Measurements from ENCODE around the gene ZNF330.

ZNF330 gene

DNA sequence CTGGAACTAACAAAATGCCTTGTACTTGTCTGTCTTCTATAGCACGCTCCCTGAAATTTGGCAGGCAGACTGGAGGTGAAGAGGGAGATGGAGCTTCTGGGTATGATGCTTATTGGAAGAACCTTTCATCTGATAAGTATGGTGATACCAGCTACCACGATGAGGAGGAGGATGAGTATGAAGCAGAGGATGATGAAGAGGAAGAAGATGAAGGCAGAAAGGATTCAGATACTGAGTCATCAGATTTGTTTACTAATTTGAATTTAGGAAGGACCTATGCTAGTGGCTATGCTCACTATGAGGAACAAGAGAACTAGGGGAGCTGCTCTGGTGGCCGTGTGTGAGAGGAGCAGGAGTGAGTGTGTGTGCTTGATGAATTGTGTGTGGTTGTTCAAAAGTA lies 13.0 kb downstream of the ZNF330 start:
- DNase-seq (ENCODE audit: low read depth) = no peak

DNA sequence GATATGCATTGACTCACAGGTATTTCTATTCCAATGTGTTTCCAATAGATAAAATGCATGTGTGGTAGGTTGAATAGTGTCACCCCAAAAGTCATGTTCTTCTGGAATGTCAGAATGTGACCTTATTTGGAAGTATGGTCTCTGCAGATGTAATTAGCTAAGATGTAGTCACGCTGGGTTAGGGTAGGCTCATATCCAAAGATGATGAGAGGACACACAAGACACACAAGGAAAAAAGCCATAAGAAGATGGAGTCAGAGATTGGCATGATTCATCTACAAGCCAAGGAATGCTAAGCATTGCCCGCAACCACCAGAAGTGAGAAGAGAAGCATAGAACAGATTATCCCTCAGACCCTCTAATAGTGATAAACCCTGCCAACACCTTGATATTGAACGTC lies 17.5 kb downstream of the ZNF330 start:
- no peak for DNase-seq (ENCODE audit: low read depth)

DNA sequence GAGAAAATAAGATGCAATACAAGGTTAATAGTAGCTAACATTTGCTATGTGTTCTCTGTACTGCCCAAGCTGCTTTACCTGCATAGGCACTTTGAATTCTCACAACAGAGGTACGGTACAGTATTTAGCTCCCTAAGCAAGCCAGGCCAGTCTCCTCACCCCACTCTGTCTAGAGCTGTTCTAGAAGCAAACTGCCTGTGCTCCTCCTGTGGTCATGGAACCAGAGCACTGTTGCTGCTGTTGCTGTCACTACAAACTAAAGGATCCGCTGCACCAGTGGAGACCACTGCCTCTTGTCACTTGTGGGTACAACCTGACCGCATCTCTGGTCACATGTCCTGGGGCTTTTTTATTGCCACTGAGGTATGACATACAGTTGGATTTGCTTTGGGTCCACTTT lies 19.6 kb downstream of the ZNF330 start:
- no peak for DNase-seq (ENCODE audit: low read depth)

DNA sequence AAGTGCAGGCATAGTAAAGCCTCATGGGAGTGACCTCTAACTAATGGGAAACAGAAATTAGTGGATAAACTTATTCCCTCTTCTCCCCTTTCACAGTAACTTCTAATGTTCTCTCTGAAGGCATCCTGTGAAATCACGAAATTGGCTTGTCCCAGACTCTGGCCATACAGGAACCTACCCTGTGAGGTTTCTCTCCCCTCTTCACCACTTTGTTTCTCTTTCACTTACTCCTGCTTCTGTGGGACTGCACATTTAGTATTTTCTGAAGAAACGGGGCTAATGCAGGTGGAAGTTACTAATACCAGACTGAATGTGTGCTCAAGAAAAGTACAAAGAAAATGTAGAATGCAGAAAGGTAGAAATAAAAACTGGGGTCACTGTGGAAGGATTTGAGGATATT lies 20.0 kb downstream of the ZNF330 start:
- no peak for DNase-seq (ENCODE audit: low read depth)

DNA sequence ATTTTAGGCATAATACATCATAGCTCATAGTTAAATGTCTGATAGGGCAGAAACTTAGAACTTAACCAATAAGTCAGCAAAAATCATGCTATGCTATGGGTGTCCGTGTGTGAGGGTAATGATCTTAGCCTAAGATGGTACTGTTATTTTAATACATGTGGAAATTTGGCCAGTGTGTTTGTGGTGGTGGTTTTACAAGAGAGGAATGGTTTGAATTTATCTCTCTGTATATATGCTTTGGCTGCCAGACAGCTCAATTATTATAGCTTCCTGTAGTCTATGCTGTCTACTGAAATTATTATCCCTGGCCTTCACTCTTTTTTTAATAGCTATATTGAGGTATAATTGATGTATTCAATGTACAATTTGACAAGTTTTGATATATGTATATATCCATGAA lies 21.3 kb downstream of the ZNF330 start:
- DNase-seq (ENCODE audit: low read depth) = no peak

DNA sequence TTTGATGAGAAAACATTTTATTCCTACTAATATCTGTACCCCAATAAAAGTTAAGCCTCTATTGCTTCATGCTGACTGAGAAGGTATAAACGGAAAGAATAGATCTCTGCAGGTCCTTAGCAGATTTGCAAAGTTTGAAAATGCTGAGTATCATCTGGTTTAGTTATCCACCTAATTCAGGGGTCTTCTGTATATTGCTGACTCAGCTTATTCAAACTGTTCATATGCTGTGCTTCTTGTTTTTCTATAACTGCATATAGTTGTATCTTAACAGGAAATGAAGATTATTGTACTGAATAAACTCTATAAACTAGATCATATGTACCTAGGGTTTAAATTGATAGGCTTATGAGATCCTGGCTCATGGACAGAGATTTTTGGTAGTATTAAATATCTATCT lies 23.7 kb downstream of the ZNF330 start:
- no peak for DNase-seq (ENCODE audit: low read depth)

DNA sequence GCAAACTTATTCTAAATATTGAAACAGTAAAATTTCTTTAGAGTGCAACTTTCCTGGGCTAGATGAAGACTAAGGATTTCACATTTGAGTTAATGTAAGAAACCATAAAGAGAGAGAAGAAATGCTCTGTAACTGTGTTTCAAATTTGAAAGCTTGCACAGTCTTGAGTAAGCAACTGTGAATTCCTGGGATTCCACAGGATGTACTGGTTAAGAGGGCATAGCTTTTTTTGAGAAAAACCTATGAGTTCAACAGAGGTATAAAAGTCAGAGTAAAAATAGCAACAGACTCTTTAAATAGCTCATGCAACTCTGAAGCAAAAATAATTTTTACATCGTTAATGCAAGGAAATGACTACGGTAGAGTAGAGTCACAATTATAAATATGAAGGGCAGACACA lies 25.5 kb downstream of the ZNF330 start:
- DNase-seq (ENCODE audit: low read depth) = no peak

DNA sequence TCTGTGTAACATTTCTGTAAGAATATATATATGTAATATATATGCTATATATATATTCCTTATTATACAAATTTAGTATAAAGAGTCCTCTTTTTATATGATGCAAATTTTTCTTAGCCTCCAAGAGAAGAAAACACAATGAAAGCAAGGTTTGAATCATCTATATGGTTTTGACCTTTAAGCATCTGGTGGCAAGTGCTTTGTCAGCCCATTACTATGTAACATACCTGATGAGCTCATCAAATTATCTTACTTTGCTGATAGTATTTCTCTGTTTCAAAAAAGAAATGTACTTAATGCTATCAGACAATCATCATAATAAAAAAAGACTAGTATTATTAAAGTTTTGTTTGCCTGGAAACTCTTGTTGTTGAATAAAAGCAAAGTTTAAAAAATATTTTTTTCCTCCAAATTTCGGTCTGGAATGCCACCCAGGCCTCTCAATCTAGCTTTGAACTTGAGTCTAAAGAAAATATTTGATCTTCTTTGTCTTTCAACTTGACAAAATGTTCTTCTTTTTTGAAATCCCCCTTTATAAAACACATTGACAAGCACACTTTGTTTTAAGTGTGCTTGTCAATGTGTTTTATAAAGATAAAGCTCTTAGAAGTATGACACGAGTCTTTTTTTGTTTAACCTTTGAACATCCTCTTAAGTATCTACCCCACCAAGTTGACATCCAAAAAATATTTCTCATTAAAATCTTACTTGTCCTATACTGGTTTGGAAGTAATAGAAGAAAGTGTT lies 26.2 kb downstream of the ZNF330 start:
- no peak for DNase-seq (ENCODE audit: low read depth)

DNA sequence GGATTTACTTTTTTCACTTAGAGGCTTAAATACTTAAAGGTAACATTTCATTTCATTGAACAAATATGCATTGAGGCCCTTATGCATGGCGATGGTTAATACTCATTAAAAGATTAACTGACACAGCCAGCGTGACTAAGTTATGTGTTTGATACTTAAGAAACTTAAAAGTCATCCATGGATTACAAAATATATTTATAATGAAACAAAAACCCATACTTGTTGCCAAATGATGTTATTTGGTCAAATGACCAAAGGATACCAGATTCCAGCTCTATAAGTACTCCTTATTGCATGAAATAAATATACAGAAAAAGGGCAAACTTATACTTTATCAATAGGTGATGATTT lies 26.7 kb downstream of the ZNF330 start:
- no peak for DNase-seq (ENCODE audit: low read depth)

DNA sequence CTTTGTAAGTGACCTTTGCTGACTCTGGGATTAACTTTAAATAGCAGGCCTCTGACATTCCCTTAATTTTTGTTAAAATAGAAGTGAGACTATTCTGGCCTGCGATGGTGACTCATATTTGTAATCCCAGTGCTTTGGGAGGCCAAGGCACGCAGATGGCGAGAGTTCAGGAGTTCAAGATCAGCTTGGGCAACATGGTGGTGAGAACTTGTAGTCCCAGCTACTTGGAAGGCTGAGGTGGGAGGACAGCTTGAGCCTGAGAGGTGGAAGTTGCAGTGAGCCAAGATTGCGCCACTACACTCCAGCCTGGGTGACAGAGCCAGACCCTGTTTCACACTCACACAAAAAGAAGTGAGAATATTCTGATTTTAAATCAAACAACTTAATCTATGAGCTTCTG lies 27.3 kb downstream of the ZNF330 start:
- no peak for DNase-seq (ENCODE audit: low read depth)

DNA sequence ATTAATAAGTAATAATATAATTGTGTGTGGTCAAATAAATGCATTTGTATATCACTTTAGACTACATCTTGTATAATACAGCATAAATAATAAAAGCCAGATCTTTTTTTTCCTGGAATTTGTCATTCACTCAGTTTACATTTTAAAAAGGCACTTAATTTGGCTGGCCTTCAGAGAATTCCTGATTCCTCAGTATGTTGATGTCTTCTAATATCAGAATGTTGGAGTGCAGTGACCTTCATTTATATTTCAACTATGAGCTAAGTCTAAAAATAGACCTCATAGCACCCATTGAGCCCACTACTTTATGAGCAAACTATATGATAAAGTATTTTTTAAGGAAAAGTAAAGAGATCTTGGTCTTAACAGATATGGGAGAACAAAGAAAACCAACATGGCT lies 27.8 kb downstream of the ZNF330 start:
- no peak for DNase-seq (ENCODE audit: low read depth)

DNA sequence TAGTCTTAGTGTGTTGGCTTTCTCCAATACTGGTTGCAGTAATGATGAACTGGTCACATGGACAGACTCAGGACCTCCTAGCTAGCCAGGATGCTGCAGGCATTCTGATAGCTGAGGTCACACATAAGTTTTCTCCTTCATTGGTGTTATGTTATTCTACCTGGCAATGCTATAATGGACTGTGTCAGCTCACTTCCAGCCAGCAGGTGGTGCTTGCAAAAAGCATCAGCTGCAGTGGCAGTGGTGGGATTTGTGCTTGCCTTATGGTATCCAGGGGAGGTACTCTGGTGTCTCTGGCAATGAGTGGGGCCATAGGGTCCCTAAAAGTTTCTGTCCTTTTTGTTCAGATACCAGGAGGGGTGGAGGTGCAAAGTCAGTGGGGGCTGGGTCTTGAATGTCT lies 33.6 kb downstream of the ZNF330 start:
- DNase-seq (ENCODE audit: low read depth) = no peak

DNA sequence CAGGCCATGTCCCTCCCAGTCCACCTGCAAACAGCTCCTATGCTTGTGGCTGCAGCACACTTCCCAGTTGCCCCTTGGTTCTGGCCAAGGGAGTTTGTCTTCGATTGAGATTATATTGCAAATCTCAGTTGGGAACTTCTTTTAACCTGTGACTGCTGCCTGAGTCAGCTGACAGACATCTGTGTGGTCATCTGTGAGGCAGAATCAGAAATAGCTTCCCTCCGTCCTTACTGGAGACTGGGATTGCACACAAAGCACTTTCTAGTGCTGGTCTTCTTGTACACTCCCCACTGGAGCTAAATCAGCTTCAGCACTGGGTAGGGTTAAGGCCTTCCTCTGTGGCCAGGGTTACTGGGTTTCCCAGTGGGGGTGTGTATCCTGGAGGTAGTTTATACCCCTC lies 34.3 kb downstream of the ZNF330 start:
- DNase-seq (ENCODE audit: low read depth) = no peak

DNA sequence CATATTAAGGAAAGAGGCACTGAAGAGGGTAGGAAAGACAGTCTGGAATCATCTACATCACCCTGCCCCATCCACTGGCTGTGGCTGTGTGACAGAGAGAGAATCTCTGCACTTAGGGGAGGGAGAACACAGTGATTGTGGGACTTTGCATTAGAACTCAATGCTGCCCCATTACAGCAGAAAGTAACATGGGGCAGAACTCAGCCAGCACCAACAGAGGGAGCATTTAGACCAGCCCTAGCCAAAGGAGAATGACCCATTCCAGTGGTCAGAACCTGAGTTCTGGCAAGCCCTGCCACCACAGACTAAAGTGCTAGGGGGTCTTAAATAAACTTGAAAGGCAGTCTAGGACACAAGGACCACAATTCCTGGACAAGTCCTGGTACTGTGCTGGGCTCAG lies 37.9 kb downstream of the ZNF330 start:
- DNase-seq (ENCODE audit: low read depth) = no peak

DNA sequence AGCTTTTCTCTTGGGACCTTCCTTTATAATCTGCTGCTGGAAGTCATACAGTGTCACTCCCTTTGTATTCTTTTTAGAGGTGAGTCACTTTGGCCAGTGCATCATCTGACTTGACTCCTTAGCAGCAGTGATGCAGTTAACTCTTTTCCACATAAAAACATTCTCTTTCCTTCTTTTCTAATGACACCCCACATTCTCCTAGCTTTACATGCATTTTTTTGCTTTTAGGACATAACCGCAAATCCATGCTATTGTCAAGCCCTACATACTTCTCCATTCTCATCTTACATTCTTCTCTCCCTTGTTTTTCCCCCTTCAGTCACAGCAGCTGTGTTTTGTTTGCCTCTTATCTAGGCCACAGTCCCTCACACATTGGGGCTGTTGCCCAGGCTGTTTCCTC lies 55.1 kb downstream of the ZNF330 start:
- DNase-seq (ENCODE audit: low read depth) = no peak

DNA sequence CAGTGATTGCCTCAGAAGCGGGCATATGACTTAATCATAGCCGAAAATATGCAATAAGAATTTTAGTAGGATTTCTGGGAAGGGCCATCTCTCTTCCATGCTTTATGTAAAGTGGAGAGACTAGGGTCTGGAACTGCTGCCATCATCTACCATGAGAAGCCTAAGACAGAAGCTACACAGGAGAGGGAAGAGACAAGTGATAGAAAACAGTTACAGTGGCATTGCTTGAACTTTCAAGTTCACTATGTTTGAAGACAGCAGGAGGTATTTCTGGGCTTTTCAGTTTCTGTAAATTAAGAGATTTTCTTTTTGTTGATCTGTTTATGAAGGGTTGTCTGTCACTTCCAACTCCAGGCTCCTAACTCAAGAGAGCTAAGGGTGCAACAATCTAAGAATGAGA lies 62.5 kb downstream of the ZNF330 start:
- DNase-seq (ENCODE audit: low read depth) = no peak

DNA sequence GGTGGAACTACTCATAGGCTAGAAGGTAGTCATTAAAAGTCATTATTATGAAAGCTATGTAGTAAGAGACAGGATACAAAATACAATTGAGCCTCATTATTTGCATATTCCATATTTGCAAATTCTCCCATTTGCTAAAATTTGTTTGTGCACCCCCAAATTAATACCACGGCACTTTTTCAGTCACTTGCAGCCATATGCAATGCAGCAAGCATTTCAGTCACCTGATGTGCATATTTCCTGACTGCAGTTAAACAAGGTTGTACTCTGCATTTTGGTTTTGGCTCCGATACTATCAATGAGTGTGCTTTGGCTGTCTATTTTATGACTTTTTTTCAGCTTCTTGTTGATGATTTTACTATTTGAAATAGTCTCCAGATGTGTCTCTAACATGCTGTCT lies 62.9 kb downstream of the ZNF330 start:
- no peak for DNase-seq (ENCODE audit: low read depth)
